ENCODE results near the gene CCR4.
A peak's percentile ranks its signal among the peaks of the same experiment; 100 is the strongest.

GRCh38 chr3:32947789-32948238 is 3.6 kb upstream of the CCR4 start:
- TF ChIP-seq CTCF (IDR thresholded peaks at IDR 0.05) (peak; percentile 76), SIN3A (IDR thresholded peaks at IDR 0.05; ENCODE audit: borderline replicate concordance, insufficient read depth, low read depth, low read length) (no peak)
